Esophagus squamous epithelium (tissue), 4 donors: ENCODE measurements around the gene SEC14L5.

Experiments
- POLR2A ChIP-seq, 4 donors: fragments of 450-650 bp; IDR thresholded peaks; one replicate each; pipeline ENCODE4 v1.6.1; 2017; ENCODE audit warnings: antibody characterized with exemption in 4 of 4, mild to moderate bottlenecking in 4 of 4, moderate library complexity in 3 of 4
- TF ChIP-seq, protein P1 (sequence below), 6 experiments: fragments of 450-650 bp in 4 of 6; fragments of 200-600 bp in 2 of 6; sonication (generic) in 2 of 6; IDR thresholded peaks; one replicate each; pipeline ENCODE4 v1.5.1; 2016 to 2019; ENCODE audit warnings: antibody characterized with exemption in 6 of 6, mild to moderate bottlenecking in 4 of 6, moderate library complexity in 4 of 6

DNA sequence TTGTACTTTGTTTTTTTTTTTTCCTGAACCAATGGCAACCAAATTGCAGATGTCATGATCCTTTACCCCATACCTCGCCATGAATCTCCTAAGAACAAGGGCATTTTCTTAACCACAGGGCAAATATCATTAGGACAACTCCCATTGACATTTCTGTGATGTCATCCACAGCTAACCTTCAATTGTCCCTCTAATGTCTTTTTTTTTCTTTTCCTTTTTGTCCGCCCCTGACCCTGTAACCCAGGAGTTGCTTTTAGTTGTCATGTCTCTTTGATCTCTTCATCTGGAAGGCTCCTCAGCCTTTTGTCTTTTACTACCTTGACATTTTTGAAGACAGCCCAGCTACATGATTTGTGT is 76.0 kb downstream of the SEC14L5 start:
- TF ChIP-seq, protein P1, sequence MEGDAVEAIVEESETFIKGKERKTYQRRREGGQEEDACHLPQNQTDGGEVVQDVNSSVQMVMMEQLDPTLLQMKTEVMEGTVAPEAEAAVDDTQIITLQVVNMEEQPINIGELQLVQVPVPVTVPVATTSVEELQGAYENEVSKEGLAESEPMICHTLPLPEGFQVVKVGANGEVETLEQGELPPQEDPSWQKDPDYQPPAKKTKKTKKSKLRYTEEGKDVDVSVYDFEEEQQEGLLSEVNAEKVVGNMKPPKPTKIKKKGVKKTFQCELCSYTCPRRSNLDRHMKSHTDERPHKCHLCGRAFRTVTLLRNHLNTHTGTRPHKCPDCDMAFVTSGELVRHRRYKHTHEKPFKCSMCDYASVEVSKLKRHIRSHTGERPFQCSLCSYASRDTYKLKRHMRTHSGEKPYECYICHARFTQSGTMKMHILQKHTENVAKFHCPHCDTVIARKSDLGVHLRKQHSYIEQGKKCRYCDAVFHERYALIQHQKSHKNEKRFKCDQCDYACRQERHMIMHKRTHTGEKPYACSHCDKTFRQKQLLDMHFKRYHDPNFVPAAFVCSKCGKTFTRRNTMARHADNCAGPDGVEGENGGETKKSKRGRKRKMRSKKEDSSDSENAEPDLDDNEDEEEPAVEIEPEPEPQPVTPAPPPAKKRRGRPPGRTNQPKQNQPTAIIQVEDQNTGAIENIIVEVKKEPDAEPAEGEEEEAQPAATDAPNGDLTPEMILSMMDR (IDR thresholded peaks at IDR 0.05): no peak
- no peak for TF ChIP-seq POLR2A (IDR thresholded peaks at IDR 0.05)
